ENCODE data around the gene CNGA3.

Gene CNGA3

GRCh38 chr2:98347298-98348065, 1.2 kb downstream of the CNGA3 start:
- Histone ChIP-seq H3K4me3 (replicated peaks; ENCODE audit: low read depth, low read length) (no peak overlapping the region), H3K36me3 (ENCODE audit: control insufficient read depth, insufficient read depth, low read length) (no peaks in the 10 kb centered on the region), H3K27me3 (replicated peaks; ENCODE audit: control insufficient read depth, insufficient read depth, low read length) (peaks cover 3% of the 10 kb centered on the region)
- TF ChIP-seq CTCF (IDR thresholded peaks at IDR 0.05; ENCODE audit: insufficient read depth, low read length, poor library complexity, severe bottlenecking): no peak
- no peak for DNase-seq (ENCODE audit: extremely low read depth, insufficient read length)

GRCh38 chr2:98348066-98348561, 1.9 kb downstream of the CNGA3 start:
- Histone ChIP-seq H3K4me3 (replicated peaks; ENCODE audit: low read depth, low read length) (no peak overlapping the region), H3K36me3 (ENCODE audit: control insufficient read depth, insufficient read depth, low read length) (no peaks in the 10 kb centered on the region), H3K27me3 (replicated peaks; ENCODE audit: control insufficient read depth, insufficient read depth, low read length) (peaks cover 3% of the 10 kb centered on the region)
- no peak for DNase-seq (ENCODE audit: extremely low read depth, insufficient read length)
- no peak for TF ChIP-seq CTCF (IDR thresholded peaks at IDR 0.05; ENCODE audit: insufficient read depth, low read length, poor library complexity, severe bottlenecking)

- no peaks in the 10 kb centered on the region for H3K36me3 ChIP-seq (ENCODE audit: control insufficient read depth, insufficient read depth, low read length)
- no peak overlapping the region for H3K4me3 ChIP-seq (replicated peaks; ENCODE audit: low read depth, low read length)
- H3K27me3 ChIP-seq (replicated peaks; ENCODE audit: control insufficient read depth, insufficient read depth, low read length): peaks cover 3% of the 10 kb centered on the region; the same call in 1 of the 2 replicates
- no peak for TF ChIP-seq CTCF (IDR thresholded peaks at IDR 0.05; ENCODE audit: insufficient read depth, low read length, poor library complexity, severe bottlenecking)
- DNase-seq (ENCODE audit: extremely low read depth, insufficient read length): no peak
Observed at GRCh38 chr2:98350411-98350810, 4.2 kb downstream of the CNGA3 start.

DNA sequence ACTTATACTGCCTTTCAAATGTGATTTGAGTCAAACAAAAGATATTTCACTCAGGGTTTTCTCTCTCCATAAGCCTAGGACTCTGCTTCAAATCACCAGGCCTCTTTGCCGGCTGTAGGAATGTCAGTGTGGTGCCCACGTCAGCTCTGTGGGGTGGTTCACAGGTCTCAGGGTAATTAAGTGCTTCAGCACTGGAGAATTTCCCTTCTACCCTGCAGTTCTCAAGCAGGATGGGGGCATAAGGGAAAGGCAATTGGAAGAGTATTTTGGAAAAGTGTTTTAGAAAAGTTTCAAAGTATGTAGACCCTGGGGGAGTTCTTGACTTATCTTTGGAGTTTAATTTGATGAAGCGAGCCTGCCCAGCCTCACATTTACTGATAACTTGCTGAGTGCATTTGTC, 9.6 kb downstream of the CNGA3 start:
- H3K4me3 ChIP-seq (replicated peaks; ENCODE audit: low read depth, low read length): no peak overlapping the region
- H3K36me3 ChIP-seq (ENCODE audit: control insufficient read depth, insufficient read depth, low read length): no peaks in the 10 kb centered on the region
- no peak for TF ChIP-seq CTCF (IDR thresholded peaks at IDR 0.05; ENCODE audit: insufficient read depth, low read length, poor library complexity, severe bottlenecking)
- no peak for DNase-seq (ENCODE audit: extremely low read depth, insufficient read length)
- H3K27me3 ChIP-seq (replicated peaks; ENCODE audit: control insufficient read depth, insufficient read depth, low read length): no peaks in the 10 kb centered on the region

DNA sequence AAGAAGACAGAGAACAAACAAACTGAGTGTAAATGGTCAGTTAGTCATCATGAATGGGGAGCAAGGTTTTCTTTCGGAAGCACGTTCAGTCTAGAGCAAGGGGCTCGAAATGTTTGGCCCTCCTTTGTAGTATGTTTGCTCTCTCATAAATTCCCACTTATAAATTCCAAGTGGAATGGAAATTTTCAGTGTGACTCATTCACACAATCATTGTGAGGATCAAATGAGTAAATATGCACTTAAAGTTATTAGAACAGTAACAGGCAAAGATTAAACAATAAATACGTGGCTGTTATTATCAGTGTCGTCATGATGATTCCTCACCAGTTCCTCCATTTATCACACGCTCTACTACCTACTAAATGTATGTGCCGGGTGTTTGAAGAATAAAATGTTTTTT, 10.5 kb downstream of the CNGA3 start:
- Histone ChIP-seq H3K27me3 (replicated peaks; ENCODE audit: control insufficient read depth, insufficient read depth, low read length) (no peaks in the 10 kb centered on the region), H3K36me3 (ENCODE audit: control insufficient read depth, insufficient read depth, low read length) (no peaks in the 10 kb centered on the region), H3K4me3 (replicated peaks; ENCODE audit: low read depth, low read length) (no peak overlapping the region)
- DNase-seq (ENCODE audit: extremely low read depth, insufficient read length): no peak
- no peak for TF ChIP-seq CTCF (IDR thresholded peaks at IDR 0.05; ENCODE audit: insufficient read depth, low read length, poor library complexity, severe bottlenecking)
